GM20431 (cell line): ENCODE results near the gene TMEM200B.
"Not testable (repeated sequence)": the region's sequence is repeated elsewhere in the genome, so short reads cannot be mapped to it uniquely, and the experiment has no call there.

Source experiments
- in situ Hi-C: fragments of 300-500 bp; cut with MseI, MboI; formaldehyde crosslinking; loops from one replicate; pipeline ENCODE4 v1.15.0; 2020; ENCODE audit warnings: low sequenced_read_pairs; ENCODE audit not compliant: unreplicated experiment

TMEM200B gene

DNA sequence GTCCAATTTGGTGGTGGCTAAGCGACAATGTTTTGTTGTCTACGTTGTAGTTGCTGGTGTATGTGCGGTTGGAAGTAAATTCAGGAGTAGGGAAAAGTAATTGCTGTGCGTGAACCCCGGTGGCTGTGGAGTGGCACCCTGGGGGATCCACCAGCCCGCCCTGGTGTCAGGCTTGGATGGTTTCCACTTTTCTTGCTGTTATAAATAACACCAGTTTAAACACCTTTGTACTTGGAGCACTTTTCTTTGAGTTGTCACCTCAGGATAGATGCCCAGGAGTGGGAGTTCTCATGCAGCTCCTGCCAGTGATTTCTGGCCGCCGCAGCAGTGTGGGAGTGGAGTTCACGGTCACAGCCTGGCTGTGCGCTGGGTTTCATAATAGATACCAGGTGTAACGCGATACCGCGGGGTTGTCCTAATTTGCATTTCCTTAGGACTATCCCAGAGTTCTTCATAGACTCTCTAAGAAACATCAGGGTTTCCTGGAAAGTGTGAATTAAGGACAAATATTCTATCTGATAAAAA, 12.8 kb upstream of the TMEM200B start:
- in situ Hi-C loops: no loop called here

DNA sequence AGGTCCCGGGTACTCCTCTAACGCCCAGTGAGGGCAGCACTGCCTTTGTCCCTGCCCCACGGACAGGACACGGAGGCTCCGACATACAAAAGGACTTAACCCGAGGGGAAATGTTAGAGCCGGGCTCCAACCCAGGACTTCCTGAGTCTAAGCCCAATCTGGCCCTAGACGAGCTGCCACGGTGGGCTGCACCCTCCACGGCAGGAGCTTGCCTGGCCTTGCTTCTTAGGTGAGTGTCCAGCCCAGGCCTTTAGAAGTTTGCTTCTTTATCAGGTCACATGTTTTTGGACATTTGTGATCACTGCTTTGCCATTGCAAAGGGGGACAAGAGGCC, 11.0 kb upstream of the TMEM200B start:
- in situ Hi-C loops: no loop called here

DNA sequence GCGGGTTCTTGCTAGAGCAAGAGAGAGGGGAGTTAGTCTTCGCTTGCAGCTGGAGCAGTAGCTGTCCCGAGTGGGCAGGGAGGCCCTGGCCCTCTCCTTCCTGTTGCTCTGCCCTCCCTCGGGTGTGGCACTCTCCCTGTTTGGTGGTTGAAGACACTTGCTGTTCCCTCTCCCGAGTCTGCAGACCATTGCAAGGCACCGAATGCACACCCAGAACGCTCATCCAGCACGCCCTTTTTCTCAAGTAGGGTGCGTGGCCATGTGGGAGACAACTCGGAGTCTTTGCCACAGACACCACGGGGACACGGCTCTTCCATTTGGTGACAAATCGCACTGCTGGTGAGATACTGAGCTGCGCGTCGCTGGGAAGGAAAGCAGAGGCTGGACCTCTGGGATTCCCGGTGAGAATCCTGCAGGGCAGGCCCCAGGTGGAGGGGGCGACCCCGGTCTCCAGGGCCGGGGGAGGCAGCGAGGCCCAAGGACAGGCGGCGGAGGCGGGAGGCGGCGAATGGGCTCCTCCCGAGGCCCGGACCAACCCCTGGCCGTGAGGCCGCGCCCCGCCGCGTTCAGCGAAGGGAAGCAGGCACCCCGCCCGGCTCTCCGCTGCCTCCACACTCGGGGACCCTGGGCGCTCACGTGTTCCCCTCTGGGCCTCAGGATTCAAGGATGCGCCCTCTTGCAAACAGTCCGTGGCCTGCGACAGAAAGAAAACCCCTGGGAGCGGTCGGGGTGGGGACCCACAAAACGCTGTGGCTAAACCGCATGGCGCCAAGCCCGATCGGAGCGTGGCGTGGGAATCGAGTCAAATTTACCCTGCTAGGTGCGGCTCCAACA, 10.4 kb upstream of the TMEM200B start:
- in situ Hi-C loops: no loop called here

DNA sequence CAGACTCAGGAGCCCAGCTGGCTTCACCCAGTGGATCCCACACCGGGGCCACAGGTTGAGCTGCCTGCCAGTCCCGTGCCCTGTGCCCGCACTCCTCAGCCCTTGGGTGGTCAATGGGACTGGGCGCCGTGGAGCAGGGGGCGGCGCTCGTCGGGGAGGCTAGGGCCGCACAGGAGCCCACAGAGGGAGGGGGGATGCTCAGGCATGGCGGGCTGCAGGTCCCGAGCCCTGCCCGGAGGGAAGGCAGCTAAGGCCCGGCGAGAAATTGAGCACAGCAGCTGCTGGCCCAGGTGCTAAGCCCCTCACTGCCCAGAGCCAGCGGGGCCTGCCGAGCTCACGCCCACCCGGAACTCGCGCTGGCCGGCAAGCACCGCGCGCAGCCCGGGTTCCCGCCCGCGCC, 7.4 kb upstream of the TMEM200B start:
- in situ Hi-C loops: not testable (repeated sequence)

DNA sequence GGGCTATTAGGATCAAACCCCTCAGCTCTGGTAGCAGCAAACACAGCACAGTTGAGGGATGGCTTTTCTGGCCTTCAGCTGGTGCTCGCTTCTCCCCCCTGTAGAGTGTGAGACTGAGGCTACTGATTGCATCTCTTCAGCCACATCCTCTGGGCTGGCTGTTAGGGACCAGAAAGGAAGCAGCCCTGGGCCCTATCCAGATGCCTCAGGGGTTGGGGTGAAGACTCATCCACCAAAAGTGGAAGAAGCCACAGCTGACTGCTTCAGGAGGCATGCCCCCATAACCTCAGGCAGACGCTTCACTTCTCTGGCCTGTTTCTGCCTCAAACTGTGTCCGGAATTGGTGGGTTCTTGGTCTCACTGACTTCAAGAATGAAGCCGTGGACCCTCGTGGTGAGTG, 6.2 kb upstream of the TMEM200B start:
- in situ Hi-C loops: no loop called here

- in situ Hi-C loops: no loop called here
Measured at GRCh38 chr1:29128739-29129138, 5.0 kb upstream of the TMEM200B start.

DNA sequence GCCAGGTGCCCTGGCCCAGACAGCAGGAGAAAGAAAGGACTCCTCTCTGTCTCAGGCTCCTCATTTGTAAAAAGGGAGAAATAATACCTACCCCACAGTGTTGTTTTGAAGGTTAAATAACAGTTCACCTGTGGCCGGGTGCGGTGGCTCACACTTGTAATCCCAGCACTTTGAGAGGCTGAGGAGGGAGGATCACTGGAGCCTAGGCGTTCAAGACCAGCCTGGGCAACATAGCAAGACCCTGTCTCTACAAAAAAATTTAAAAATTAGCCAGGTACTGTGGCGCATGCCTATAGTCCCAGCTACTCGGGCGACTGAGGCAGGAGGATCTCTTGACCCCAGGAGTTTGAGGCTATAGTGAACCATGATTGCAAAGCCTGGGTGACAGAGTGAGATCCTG, 2.5 kb upstream of the TMEM200B start:
- in situ Hi-C loops: no loop called here

- in situ Hi-C loops: no loop called here
Measured at GRCh38 chr1:29125788-29126187, 2.1 kb upstream of the TMEM200B start.

DNA sequence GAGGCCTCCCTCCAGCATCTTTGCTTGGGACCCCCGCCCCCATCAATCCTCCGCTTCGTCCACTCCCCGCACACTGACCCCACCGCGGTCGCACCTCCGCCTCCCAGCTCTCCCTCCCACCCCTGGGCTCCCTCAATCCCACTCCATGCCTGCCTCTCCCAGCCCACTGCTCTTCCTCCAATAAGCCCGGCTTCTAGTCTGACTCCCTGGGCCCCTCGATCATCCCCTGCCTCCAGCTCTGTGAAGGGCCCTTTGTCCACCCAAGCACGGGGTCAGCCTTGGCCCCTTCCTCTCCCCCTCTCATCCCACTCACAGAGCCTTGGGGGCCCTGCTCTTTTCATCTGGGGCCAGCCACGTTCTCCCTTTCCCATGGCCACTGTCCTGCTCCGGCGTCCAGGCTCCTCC, 1.5 kb upstream of the TMEM200B start:
- in situ Hi-C loops: no loop called here

DNA sequence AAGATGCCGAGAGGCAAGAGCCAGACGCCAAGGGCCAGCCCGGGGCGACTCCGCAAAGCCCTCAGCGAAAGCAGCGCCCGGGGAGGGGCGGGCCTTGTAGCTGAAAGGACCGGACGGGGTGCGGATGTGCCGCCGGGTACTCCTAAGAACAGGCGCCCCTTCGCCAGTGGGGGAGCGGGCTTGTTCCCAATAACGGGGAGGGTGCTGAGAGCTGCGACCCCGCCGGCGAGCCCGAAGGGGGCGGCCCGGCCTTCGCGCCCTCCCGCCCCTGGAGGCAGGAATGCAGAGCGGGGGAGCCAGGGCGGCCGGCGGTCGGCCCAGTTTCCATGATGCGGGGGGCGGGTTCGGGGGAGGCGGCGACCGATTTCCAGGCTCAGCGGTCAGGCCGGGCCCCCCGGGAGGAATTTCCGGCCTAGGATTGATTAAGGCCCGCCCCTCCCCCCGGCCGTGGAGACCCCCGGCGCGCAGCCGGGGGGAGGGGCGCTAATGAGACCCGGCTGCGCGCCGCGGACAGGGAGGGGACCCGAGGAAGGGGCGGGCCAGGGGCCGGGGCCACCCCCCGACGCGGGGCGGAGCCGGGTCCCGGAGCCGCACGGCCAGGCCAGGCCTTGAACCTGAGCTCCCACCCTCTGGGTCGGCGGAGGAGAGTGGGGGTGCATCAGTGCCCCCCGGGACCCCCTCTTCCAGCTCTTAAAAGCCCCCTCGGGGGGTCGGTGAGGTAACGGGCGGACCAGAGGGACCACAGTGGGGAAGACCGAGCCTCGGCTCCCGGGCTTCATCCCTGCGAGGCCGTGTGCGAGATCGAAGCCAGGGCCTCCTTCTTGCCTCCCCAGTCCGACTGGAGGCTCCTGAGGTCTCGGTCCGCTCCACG, 898 bp upstream of the TMEM200B start:
- in situ Hi-C loops: no loop called here

GRCh38 chr1:29123053-29123886, 433 bp downstream of the TMEM200B start:
- in situ Hi-C loops: no loop called here

GRCh38 chr1:29122682-29123052, 1.0 kb downstream of the TMEM200B start:
- in situ Hi-C loops: no loop called here

DNA sequence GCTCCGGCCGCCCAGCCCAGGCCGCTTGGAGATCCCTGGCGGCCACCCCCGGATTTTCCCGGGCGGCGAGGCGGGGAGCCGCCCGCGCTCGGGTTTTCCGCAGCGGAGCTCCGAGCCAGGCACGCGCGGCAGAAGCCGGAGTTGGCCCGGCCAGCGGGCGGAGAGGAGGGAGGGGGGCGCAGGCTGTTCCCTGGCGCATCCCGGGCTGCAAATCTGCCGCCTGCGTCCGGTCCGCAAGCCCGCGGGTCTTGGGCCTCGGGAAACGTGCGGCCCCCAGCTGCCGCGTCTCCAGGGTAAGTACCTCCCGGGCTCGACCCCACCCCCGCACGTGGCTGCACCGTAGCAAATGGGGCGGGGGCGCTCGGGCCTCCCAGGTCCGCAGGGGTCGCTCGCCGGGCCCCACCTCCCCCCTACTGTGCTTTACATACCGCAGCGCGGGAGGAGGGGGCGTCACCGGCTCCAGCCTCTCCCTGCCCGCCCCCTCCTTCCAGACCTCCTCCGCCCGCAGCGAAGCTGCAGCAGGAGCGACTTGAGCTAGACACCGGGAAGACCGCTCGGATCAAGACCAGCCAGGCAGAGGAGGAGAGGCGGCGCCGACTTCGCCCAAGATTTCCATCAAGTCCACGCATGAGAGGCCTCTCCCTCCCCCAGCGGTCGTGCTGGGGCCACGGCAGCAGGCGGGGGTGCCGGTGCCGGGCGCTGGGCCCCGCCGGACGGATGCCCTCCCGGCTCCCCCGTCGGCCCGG, 1.6 kb downstream of the TMEM200B start:
- in situ Hi-C loops: no loop called here

DNA sequence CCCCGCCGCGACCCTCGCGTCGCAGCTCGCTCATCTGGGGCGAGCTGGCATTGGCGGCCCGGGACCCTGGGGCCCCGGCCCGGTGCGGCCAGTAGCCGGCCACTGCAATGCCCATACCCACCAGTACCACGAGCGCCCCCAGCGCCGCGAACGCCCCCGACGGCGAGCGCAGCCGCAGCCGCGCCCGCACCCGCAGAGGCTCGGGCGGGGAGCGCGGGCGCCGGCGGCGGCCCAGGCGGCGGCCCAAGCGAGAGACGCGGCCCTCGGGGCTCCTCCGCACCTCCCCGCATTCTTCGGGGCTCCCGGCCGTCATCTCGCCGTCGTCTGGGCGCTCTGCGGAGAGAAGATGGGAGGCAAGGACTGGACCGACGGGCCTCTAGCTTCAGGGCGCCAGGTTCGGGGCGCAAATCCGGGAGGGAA, 2.2 kb downstream of the TMEM200B start:
- in situ Hi-C loops: no loop called here

GRCh38 chr1:29120947-29121485, 2.7 kb downstream of the TMEM200B start:
- in situ Hi-C loops: no loop called here

DNA sequence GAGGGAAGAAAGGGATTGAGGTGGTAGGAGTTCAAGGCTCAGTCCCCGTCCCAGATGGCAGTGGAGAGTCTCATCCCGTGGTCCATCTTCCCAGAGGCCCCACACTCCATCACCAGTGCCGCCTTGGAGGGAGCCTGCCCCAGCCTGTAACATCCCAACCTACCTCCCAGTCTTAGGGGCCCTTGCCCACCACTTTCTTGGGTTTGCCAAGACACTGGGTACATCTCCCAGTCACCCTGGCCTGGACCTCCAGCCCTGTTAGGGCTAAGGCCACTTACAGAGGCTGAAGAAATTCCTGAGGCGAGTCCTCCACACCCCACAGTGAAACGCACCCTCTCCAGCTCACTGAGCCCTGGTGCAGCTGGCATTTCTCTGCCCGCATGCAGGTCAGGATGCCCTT, 3.3 kb downstream of the TMEM200B start:
- in situ Hi-C loops: no loop called here

- in situ Hi-C loops: no loop called here
Measured at GRCh38 chr1:29119121-29119929, 4.4 kb downstream of the TMEM200B start.

- in situ Hi-C loops: no loop called here
Measured at GRCh38 chr1:29117381-29117780, 6.3 kb downstream of the TMEM200B start.

DNA sequence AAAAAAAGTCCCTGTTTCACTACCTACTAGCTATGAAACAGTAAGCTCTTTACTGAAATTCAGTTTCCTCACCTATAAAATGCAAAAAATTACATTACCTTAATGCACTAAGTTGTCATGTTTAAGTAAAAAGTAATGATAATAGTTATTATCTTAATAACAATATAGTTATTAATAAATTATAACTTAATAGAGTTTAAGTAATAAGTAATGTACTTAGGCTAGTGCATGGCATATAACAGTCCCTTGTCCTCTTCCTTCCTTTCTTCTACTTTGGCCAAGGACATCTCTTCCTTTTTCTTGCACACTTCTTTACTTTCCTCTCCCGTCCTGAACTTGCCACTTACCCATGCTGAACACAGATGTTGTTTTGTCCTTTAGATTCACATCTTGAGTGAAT, 9.0 kb downstream of the TMEM200B start:
- in situ Hi-C loops: no loop called here
